ENCODE results near the gene RYK.

RYK gene

DNA sequence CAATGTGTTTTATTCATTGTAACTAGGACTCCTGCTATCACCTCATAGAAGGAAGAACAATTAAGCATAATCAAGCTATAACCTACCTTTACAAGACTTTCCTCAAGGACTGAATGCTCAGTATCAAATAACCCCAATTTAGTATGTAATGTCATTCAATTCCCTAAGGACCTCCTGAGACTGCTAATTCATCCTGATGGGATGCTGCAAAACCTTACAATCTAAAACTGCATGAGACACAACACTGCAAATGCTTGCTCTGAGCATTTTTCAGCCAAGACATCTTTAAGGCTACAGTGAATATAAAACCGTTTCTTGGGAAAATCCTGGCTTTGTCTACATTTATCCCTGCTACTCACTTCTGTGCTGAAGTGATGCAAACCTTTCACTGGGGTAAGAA lies 69.9 kb downstream of the RYK start:
- in situ Hi-C loops (cut with HindIII; ENCODE audit: low sequenced_read_pairs), result no loop called here
- no peak for DNase-seq (ENCODE audit: low read depth)
- TF ChIP-seq, protein P1, sequence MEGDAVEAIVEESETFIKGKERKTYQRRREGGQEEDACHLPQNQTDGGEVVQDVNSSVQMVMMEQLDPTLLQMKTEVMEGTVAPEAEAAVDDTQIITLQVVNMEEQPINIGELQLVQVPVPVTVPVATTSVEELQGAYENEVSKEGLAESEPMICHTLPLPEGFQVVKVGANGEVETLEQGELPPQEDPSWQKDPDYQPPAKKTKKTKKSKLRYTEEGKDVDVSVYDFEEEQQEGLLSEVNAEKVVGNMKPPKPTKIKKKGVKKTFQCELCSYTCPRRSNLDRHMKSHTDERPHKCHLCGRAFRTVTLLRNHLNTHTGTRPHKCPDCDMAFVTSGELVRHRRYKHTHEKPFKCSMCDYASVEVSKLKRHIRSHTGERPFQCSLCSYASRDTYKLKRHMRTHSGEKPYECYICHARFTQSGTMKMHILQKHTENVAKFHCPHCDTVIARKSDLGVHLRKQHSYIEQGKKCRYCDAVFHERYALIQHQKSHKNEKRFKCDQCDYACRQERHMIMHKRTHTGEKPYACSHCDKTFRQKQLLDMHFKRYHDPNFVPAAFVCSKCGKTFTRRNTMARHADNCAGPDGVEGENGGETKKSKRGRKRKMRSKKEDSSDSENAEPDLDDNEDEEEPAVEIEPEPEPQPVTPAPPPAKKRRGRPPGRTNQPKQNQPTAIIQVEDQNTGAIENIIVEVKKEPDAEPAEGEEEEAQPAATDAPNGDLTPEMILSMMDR (IDR thresholded peaks at IDR 0.05; ENCODE audit: low read depth, low read length, missing control alignments), result no peak
- no peak overlapping the region for H3K4me3 ChIP-seq (ENCODE audit: low read depth, low read length)

DNA sequence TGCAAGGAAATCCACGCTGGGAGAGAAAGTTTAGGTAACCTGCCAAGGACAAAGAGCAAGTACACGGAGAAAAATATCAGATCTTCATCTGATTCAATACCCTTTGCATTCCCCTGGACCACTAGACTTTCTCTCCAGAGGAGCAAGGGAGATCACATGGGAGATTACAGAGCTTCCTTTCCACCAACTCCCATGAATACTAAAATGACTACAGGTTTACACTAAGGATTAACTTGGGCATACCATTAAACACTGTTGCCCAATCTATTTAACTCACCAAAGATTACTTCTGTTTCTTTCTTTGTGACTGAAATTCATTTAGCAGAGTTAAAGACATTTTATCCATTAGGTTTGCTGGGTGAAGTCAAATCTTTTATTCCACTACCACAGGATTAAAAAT lies 71.2 kb downstream of the RYK start:
- no peak for DNase-seq (ENCODE audit: low read depth)
- H3K4me3 ChIP-seq (ENCODE audit: low read depth, low read length), result no peak overlapping the region
- in situ Hi-C loops (cut with HindIII; ENCODE audit: low sequenced_read_pairs), result no loop called here
- TF ChIP-seq, protein P1 (IDR thresholded peaks at IDR 0.05; ENCODE audit: low read depth, low read length, missing control alignments), result no peak

DNA sequence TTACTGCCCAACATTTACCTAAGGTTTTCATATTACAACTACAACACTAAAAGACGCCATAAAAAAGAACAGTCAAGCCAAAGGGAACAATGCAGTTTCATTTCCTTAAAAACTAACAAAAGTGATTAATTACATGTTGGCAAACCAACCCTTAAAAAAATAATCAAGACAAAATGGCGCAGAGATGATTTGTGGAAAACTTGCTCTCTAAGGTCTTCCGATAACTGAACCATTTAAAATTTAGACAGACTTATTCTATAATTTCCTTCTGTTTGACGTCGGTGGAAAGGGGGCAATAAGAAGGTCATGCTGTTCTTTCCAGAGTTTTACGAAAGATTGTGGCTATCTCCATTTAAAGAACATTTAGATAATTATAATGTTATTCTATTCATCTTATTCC lies 87.6 kb downstream of the RYK start:
- in situ Hi-C loops (cut with HindIII; ENCODE audit: low sequenced_read_pairs), result no loop called here
- DNase-seq (ENCODE audit: low read depth), result no peak
- TF ChIP-seq, protein P1 (IDR thresholded peaks at IDR 0.05; ENCODE audit: low read depth, low read length, missing control alignments), result no peak
- no peak overlapping the region for H3K4me3 ChIP-seq (ENCODE audit: low read depth, low read length)

DNA sequence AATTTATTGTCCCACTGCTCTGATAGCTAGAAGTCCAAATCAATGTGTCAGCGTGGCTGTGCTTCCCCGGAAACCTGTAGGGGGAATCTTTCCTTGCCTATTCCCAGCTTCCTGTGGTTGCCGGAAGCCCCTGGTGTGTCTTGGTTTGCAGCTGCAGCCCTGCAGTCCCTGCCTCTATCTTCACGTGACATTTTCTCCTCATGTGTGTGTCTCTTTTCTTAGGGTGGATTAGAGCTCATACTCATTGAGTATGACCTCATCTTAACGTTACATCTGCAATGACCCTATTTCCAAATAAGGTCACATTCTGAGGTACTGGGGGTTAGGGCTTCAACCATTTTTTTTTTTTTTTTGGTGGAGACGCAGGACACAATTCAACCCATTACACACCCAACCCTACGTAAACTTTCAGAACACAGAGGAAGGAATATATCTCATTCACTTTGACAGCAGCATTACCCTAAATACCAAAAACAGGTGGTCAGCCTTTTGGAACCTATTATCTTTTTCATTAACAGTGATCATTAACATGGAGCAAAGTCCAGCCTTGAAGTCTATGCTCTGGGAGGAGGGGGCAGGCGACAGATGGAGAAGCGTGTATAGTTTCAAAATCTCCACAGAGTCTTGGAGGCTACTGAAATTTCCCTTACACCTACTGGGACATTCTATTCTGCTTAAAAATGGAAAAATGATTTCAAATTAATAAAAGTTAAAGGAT lies 88.6 kb downstream of the RYK start:
- TF ChIP-seq, protein P1 (IDR thresholded peaks at IDR 0.05; ENCODE audit: low read depth, low read length, missing control alignments), result no peak
- H3K4me3 ChIP-seq (ENCODE audit: low read depth, low read length), result no peak overlapping the region
- no peak for DNase-seq (ENCODE audit: low read depth)
- in situ Hi-C loops (cut with HindIII; ENCODE audit: low sequenced_read_pairs), result no loop called here

DNA sequence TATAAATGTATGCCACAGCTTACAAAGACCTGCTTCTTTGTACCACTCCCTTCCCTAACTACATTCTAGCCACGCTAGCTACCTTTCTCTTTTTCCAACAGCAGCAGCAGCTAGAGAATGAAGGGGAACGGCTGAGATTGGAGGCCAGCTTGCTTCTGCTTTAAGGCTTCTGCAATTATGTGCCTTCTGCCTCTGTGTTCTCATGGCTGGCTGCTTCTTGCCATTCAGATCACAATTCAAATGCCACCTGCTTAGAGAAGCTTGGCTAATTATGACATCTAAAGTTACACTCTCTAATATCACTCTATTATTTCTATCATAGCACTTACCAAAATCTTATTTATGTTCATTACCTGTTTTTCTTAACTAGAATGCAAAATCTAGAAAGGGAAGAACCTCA lies 95.2 kb downstream of the RYK start:
- no peak for DNase-seq (ENCODE audit: low read depth)
- H3K4me3 ChIP-seq (ENCODE audit: low read depth, low read length), result no peak overlapping the region
- TF ChIP-seq, protein P1 (IDR thresholded peaks at IDR 0.05; ENCODE audit: low read depth, low read length, missing control alignments), result no peak
- in situ Hi-C loops (cut with HindIII; ENCODE audit: low sequenced_read_pairs), result no loop called here

DNA sequence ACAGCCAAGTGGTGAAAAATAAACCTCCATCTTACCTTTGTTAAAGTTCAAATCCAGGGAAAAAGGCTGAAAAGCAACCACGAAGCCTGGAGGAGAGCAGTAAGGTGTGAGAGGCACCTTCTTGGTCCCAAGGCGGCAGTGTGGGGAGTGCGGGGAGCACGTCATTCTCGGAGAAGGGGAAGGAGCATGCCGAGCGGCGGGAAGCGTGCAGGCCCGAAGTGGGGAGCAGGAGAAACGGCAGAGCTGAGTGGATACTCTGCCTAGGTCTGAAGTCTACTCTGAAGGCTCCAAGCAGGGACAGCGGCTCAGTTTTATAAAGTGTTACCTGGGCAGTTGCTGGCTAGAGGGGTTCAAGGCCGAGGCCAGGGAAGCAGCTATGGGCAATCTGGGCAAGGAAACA lies 96.9 kb downstream of the RYK start:
- no peak overlapping the region for H3K4me3 ChIP-seq (ENCODE audit: low read depth, low read length)
- in situ Hi-C loops (cut with HindIII; ENCODE audit: low sequenced_read_pairs), result no loop called here
- TF ChIP-seq, protein P1 (IDR thresholded peaks at IDR 0.05; ENCODE audit: low read depth, low read length, missing control alignments), result no peak
- no peak for DNase-seq (ENCODE audit: low read depth)
